NCI-H774 (cell line): ENCODE results near the gene TRUB1.
A peak's percentile ranks its signal among the peaks of the same experiment; 100 is the strongest.

Source experiments
- DNase-seq: peaks from one replicate; lab custom pipeline; 2025; lab: John Stamatoyannopoulos, UW

The TRUB1 gene

DNA sequence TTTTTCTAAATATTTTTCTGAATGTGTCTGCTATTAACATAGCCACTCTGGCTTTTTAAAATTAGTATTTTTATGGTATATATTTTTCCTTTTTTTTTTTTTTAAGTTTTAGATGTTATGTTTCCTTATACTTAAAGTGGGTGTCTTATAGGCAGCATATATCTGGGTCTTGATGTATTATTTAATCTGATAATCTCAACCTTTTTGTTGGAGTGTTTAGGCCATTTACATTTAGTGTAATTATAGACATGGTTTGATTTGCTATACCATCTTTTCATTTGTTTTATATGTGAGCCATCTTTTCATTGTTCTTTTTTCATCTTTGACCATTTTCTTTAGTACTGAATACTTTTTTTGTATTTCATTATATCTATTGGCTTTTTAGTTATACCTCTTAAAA lies 45.0 kb downstream of the TRUB1 start:
- DNase-seq, result no peak

DNA sequence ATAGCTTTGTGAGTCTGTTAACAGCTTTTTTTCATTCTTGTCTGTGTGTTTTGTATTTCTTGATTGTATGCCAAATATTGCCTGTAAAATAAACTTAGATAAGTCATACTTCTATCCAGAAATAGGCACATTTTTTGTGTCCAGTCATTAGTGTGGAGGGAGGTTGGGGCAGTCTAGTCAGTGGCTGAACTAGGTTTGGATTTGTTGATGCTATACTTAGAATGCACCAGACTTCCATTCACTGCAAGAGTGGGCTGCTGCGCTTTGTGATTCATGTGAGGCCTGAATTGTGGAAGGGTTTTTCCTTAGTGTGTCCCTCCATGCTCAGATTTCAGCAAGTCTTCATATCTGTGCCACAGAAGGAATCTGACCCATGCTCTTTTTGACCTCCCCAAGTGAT lies 50.0 kb downstream of the TRUB1 start:
- no peak for DNase-seq

DNA sequence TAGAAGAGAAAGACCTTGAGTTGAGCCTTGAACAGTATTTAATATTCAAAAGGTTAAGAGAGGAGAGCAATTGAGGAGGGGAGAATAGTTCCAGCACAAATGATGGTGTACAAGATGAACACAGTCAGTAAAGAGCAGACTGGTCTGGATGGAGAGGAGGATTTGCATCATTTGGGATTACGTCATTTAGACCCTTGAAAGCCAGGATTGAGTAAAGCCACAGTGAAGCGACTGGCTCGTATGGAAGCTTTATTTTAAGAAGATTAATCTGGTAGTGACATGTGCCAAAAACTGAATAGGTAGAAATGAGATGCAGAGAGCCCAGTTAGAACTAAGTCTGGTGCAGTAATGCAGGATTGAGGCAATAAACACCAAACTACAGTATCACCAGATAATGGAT lies 52.6 kb downstream of the TRUB1 start:
- DNase-seq, result no peak

DNA sequence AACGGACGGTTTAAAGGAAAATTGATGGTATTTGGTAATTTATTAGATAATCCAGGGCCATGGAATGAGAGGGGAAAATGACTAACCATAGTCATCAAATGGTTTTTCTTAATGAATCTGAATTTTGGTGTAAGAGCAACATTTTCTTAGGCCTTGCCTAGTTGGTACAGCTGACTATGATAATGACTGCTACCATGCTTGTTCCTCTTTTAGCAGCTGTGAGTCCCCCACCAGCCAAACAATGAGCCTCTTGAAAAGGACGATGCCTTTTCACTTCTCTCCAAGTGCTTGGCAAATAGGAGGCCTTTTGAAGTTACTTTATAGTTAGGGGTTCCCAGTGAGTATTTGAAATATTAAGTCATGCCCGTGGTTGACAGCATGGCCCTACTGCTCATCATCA lies 53.0 kb downstream of the TRUB1 start:
- no peak for DNase-seq

DNA sequence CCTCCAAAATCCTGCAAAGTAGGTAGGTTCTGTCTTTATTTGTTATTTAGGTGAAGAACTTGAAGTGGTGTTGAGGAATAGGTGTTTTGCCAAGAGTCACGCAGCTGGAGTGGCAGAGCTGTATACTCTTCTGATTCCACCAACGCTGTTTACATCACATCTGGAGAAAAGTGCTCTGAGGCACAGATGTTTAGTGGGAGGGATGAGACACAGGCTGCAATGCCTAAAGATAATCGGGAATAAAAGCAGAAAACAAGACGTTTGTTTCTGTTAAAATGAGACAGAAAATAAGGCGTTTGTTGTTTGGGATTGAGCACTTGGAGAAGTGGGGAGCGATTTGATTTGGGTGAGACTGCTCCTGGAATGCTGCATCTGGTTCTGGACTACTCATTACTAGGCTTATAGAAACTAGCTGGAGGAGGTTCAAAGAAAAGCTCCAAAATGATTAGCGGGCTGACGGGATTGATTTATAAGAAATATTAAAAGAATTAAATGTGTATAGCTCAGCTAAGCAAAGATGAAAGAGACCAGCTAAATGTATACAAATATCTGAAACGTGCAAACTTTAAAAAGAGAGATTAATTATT lies 54.3 kb downstream of the TRUB1 start:
- DNase-seq, result no peak

DNA sequence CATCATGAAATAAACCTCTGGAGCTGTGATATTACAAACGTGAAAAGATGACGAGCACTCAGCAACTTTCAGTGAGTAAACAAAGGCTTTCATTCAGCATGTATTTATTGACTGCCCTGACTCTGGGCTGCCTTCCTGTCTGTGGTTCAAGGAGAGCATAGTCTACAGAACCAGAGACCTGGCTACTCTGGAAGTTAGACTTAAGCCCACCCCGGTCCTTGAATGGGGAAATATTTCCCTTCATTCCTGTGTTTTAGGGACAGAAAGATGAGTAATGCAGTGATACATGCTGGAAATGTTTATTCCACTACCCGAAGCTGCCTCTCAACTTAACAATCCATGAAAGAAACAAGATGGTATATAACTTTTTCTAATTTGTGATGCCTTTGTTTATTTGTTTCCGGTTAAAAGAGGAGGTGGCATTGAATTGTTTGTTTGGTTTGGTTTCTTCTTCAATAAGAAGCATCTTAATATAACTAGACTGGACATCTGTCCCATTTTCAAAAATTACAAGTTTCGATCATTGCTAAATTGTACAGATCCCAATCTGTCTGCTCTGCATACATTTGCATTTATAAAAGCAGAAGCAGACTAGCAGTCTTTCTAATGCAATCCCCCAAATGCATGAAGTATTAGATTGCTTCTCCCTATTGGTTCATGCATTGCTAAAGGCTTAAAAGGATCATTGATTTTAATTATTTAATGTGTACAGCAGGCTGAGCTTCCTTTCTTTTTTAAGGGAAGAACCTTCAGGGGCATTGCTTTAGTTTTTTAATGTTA lies 57.7 kb downstream of the TRUB1 start:
- no peak for DNase-seq

DNA sequence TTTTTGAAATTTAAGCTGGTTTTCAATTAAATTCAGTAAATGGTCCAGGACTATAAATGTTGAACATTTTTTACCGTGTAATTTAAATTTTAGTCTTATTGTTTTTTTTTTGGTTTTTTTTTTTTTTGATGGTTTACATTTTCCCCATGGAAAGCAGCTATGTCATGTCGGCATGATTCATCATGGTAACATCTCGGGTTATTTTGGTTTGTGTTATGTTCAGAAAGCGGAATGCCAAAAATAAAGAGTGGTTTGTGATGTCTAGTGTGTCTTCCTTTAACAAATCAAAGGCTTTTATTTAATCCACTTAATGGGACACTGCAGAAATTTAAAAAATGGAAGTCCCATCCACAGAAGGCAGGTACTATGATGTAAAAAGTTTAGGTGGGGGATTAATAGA lies 58.5 kb downstream of the TRUB1 start:
- no peak for DNase-seq

DNA sequence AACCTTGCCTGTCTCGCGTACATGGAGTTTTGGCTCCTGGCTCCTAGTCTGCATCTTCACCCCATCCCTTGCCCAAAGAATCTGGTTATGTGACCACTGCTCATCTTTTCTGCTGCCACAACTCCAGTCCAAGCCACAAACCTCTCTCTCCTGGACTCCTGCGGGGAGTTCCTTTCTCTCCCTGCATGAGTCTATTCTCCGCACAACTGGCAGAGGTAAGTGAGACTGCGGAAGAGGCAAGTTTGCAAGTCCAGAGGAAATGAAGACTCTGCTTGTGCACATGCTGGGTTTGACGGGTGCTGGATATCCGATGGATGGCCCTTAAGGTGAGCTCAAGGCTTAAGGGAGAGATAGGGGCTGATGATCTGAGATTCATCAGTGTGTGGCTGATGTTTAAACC lies 61.0 kb downstream of the TRUB1 start:
- DNase-seq, result no peak

DNA sequence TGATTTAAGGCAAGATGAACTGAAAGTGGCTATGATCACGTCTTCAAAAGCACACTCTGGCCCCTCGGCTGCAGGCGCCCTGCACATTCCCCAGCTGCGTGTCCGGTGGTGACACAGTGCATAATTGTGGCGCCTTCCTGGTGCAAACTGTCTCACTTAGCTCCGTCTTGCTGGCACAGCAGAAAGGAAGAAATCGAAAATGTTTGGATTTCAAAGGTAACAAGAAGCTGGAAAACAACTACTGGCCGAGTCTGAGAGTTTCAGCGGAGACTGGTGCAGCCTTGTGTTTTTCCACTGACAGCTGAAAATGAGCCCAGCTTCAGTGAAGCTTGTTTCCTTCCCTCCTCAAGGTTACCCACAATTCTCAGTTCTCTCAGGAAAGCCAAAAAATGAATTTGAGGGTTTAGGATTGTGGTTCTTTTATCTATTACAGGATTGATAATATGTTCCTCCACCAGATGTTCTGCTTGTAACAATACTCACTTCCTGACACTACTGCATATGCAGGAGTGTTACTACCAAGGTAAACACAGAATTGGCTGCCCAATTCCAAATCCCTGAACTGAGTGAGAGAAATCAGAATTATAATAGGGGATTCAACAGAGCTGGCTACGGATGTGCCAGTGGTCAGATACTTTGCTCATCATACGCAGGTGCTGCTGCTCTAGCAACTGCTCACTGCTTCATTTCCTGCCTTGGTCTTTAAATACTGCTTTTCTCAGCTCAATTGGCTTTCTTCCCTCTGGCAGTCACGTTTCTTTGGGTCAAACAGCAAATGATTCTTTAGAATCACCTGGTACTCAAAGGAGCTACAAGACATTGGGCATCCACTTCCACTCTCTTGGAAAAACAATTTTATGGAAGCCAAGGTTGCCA lies 63.7 kb downstream of the TRUB1 start:
- no peak for DNase-seq

DNA sequence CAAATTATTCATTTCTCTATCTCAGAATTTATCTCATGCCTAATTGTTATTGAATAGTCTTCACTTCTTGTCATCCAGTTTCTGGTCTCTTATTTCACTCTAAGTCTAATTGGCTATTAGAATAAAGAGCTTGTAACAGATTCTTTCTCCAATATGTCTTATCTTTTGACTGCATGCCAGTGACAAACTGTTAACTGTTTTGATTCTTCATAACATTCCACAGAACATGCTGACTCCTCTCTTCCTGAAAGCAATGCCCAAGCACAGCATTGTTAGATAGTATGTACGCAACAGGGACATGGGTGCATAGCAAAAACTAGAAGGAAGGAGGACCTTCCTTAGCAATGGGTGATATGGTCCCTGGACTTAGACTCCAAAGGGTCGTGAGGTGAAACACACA lies 65.4 kb downstream of the TRUB1 start:
- no peak for DNase-seq

DNA sequence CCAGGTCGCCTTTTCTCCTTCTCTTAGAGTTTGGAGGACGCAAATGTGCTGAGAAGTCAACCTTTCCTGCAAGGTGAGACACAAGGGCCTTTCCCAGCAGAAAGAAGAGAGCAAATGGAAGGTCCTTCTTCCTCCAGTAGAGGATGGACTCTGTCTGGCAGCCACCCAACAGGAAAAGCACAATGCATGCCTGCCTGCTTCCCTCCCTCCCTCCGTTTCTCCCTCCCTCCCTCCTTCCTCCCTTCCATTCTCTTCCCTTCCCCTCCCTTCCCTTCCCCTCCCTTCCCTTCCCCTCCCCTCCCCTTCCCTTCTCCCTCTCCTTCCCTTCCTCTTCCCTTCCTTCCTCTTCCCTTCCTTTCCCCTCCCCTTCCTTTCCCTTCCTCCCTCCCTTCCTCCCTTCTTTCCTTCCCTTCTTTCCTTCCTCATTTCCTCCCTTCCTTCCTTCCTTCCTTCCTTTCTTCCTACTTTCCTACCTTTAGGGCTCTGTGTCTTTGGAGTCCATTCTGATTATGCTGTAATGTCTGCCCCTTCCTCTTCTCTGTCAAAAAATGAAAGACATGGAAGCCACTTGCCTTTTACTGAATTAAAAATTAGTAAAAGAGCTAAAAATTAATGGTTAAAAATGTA lies 66.4 kb downstream of the TRUB1 start:
- no peak for DNase-seq

DNA sequence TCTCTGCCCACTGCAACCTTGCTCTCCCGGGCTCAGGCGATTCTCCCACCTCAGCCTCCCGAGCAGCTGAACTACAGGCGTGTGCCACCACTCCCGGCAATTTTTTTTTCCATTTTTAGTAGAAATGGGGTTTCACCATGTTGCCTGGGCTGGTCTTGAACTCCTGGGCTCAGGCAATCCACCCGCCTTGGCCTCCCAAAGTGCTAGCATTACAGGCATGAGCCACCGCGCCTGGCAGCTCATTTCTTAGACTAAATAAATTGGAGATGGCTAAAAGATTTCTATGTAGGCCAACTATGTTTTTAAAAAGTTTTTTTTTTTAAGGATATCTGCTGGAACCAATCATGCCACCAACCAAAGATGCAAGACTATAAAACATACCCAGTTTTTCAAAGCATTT lies 67.8 kb downstream of the TRUB1 start:
- DNase-seq, result no peak

DNA sequence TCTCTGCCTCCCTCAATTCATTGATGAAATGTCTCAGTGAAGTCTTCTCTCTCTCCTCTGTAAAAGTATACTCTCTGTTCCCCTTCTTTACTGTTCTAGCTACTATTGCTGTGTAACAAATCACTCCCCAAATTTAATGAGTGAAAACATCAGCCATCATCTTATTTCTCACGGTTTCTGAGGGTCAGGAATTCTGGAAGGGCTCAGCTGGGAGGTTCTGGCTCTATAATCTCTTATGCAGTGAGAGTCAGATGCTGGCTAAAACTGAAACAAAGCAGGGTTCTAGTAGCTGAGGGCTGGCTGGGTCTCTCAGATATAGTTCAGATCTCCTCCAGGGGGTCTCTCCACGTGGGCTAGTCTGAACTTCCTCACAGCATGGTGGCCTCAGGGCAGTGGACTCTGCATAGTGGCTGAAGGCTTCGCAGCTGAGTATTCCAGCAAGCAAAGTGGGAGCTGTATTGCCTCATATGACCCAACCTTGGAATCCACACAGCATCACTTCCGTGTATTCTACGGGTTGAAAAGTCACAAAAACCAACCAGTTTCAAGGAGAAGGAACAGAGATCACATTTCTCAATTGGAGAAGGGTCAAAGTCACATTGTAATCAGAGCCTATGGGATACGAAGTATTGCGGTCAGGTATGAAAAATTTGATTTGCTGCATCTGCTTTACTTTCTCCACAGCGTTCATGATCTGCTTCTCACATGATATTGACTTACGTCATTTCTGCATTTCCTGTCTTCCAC lies 80.4 kb downstream of the TRUB1 start:
- DNase-seq, result no peak

DNA sequence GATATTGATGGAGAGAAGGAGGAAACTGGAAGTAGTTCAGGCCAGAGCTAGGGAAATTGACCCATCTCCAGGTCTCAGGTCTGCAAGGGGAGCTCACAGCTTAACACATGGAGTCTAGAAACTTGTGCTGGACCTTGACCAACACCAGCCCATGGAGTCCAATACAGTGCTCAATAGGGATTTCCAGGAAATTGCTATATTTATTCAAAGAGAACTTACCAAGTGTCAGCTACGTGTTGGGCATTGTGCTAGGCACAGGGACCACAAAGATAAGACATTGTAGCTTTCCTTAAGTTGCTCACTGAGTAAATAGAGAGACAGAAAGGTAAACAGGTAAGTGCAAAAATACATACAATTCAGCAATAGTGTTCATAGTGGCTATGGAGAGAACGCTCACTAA lies 82.5 kb downstream of the TRUB1 start:
- DNase-seq, result no peak

DNA sequence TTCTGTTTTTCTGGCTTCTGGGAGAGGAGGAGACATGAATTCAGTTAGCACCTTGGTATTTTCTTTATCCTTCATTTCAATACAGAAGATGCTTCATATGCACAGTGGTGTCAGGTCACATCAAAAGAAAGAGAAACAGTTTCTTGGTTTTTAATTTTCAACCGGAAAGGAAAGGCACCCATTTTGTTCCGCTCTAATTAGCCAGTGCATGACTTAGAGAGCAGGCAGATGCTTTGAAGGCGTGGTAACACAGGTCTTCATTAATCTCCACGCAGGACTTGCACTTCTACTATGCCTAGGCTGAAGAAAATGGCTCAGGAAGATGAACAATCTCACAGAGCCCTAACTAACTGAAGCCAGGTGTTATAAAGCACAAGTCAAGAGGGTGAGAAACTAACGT lies 84.7 kb downstream of the TRUB1 start:
- DNase-seq, result no peak

DNA sequence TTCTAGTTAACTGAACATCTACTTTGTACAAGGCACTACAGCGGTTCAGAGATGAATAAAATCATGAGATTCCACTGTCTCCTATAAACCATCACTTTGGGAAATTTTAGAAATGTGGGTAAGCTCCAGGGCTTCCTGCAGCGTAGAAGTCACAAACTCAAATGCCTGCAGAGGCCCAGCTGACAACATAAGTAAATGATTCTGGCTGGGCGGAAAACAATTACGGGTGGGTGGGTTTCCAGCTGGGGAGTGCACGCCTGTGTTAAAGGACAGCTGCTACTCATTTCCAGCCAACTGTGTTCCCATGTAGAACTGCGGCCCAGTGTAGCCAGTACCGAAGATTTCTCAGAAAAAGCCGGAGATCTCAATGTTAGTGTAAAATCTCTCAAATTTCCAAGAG lies 85.7 kb downstream of the TRUB1 start:
- DNase-seq, result no peak

DNA sequence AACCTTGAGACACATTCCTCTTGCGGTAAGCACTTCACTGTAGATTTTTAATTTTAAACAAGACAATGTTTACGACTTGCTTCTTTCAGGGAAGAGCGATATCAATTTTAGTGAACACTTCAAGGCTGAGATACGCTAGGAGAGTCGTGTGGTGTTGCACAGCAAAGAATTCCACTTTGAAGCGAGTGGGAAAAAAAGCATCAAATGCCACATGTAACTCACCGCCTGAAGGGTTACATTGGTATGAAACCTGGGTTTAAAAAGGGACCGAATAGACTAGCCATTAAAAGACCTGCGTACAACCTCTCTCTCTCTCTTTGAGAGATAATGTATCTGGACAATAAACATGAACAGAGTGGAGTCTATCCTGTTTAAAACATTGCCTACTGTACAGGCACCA lies 86.4 kb downstream of the TRUB1 start:
- DNase-seq, result no peak

DNA sequence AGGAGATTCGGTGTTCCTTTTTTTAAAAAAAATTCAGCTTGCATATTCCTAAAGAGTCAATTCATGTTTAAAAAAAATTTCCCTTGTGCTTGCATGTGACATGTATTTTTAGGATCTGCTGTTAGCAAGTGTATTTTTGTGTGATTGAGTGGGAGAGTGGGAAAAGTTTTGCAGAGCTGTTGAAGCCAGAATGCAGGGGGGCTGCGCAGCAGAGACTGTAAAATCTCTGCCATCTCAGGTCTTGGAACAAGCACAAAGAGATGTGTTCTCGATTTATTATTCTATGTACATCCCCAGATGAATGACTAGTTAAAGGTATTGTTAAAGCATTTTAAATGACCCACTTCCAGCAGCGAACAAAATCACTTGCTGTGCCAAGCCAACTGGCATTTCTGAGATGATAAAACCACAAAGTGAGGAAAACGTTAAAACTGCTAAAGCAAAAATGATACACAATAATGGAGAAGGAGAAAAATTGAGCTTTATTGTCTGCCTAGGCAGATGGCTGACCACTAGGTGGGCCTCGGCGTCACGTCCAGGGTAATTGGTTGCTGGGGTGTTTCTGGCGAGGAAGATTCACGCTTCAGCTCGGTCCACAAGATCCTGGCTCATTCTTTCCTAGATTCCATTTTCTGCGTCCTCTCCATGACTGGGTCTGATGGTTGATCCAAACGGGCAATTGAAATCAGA lies 88.2 kb downstream of the TRUB1 start:
- peak; percentile 29 for DNase-seq

DNA sequence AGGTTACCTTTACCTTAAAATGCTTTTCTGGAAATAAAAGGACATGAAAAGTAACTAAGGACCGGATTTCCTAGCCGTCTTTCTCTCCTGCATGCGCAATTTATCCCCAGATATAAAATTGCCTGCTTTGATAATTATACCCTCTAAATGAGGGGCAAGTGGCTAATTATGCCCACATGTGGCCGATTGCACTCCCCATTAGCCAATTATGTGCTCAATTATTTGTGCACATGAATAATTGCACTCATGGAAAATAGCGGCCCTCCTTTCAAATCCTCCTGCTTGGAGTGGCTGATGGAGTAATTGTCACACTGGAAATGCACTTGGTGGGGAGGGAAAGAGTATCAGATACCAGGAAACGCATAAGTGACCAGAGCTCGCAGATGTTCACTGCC lies 88.7 kb downstream of the TRUB1 start:
- DNase-seq, result peak; percentile 30
